HEK293 (cell line): ENCODE measurements around the gene BCL2.
A peak's percentile ranks its signal among the peaks of the same experiment; 100 is the strongest.

Experiments used
- CTCF ChIA-PET: fragments of 350-600 bp; formaldehyde crosslinking; extraction: SDS; loops from one replicate; lab custom pipeline; 2021; ENCODE audit warnings: antibody characterized with exemption; lab: Yijun Ruan, JAX
- POLR2A ChIA-PET: fragments of 300-600 bp; formaldehyde crosslinking; extraction: SDS; loops from one replicate; lab custom pipeline; 2020; ENCODE audit warnings: antibody characterized with exemption, inconsistent platforms; lab: Yijun Ruan, JAX
- H3K27ac ChIP-seq: fragments of 200-500 bp; sonication (Bioruptor generic); 2 replicates; pipeline ENCODE4 v1.5.1; 2014; ENCODE audit warnings: low read depth, low read length, control low read depth, inconsistent platforms; ENCODE audit errors: extremely low read depth
- H3K36me3 ChIP-seq, 2 experiments: fragments of 200-500 bp in 1 of 2; sonication (Bioruptor generic) in 1 of 2; 1 replicate in 1 of 2; 2 replicates in 1 of 2; pipeline ENCODE4 v1.5.1; 2014 to 2017; ENCODE audit warnings: inconsistent platforms in 2 of 2, low read length in 2 of 2; ENCODE audit not compliant: control insufficient read depth in 2 of 2, insufficient read depth in 1 of 2
- H3K4me1 ChIP-seq: fragments of 200-500 bp; sonication (Bioruptor generic); 2 replicates; pipeline ENCODE4 v1.5.1; 2014; ENCODE audit warnings: mild to moderate bottlenecking, low read length, inconsistent platforms; ENCODE audit not compliant: control insufficient read depth, insufficient read depth
- H3K4me3 ChIP-seq: 2 replicates; pipeline ENCODE4 v1.5.1; 2011; ENCODE audit warnings: low read depth, mild to moderate bottlenecking, control low read depth, low read length, moderate library complexity
- H3K9me3 ChIP-seq: fragments of 200-500 bp; sonication (Bioruptor generic); 2 replicates; pipeline ENCODE4 v1.5.1; 2014; ENCODE audit warnings: low read depth, low read length, inconsistent platforms; ENCODE audit not compliant: control insufficient read depth, insufficient read depth
- SCRT2 ChIP-seq: fragments of 450-650 bp; formaldehyde crosslinking; IDR thresholded peaks from 2 replicates; pipeline ENCODE4 v1.5.1; 2016; ENCODE audit warnings: missing biosample characterization, missing genetic modification characterization
- ZNF211 ChIP-seq: fragments of 450-650 bp; formaldehyde crosslinking; IDR thresholded peaks from 2 replicates; pipeline ENCODE4 v1.5.1; 2016; ENCODE audit warnings: low read depth, missing biosample characterization, missing genetic modification characterization
- ZNF214 ChIP-seq: fragments of 450-650 bp; formaldehyde crosslinking; IDR thresholded peaks from 2 replicates; pipeline ENCODE4 v1.5.1; 2017; ENCODE audit warnings: missing biosample characterization, mild to moderate bottlenecking, missing genetic modification characterization, borderline replicate concordance
- ZNF350 ChIP-seq: fragments of 450-650 bp; formaldehyde crosslinking; IDR thresholded peaks from 2 replicates; pipeline ENCODE4 v1.5.0; 2017; ENCODE audit warnings: missing biosample characterization, mild to moderate bottlenecking, missing genetic modification characterization
- ZNF433 ChIP-seq: fragments of 450-650 bp; formaldehyde crosslinking; IDR thresholded peaks from 2 replicates; pipeline ENCODE4 v1.5.1; 2016; ENCODE audit warnings: missing biosample characterization, missing genetic modification characterization, low read depth
- ZNF560 ChIP-seq: fragments of 450-650 bp; formaldehyde crosslinking; IDR thresholded peaks from 2 replicates; pipeline ENCODE4 v1.5.1; 2017; ENCODE audit warnings: missing biosample characterization, missing genetic modification characterization, borderline replicate concordance
- TF ChIP-seq, protein P1 (sequence below): fragments of 450-650 bp; formaldehyde crosslinking; IDR thresholded peaks from 2 replicates; pipeline ENCODE4 v1.5.1; 2016; ENCODE audit warnings: missing biosample characterization, missing genetic modification characterization
- TF ChIP-seq, protein P2 (sequence below): fragments of 450-650 bp; formaldehyde crosslinking; IDR thresholded peaks from 2 replicates; pipeline ENCODE4 v1.5.1; 2017; ENCODE audit warnings: missing biosample characterization, missing genetic modification characterization
- TF ChIP-seq, protein P3 (sequence below): fragments of 450-650 bp; formaldehyde crosslinking; IDR thresholded peaks from 2 replicates; pipeline ENCODE4 v1.5.1; 2016; ENCODE audit warnings: missing biosample characterization, missing genetic modification characterization
- TF ChIP-seq, protein P4 (sequence below): fragments of 450-650 bp; formaldehyde crosslinking; IDR thresholded peaks from 2 replicates; pipeline ENCODE4 v1.5.1; 2017; ENCODE audit warnings: missing biosample characterization, missing genetic modification characterization
- TF ChIP-seq, protein P5 (sequence below): fragments of 450-650 bp; formaldehyde crosslinking; IDR thresholded peaks from 2 replicates; pipeline ENCODE4 v1.5.1; 2017; ENCODE audit warnings: missing biosample characterization, mild to moderate bottlenecking, missing genetic modification characterization, moderate library complexity

Gene BCL2

DNA sequence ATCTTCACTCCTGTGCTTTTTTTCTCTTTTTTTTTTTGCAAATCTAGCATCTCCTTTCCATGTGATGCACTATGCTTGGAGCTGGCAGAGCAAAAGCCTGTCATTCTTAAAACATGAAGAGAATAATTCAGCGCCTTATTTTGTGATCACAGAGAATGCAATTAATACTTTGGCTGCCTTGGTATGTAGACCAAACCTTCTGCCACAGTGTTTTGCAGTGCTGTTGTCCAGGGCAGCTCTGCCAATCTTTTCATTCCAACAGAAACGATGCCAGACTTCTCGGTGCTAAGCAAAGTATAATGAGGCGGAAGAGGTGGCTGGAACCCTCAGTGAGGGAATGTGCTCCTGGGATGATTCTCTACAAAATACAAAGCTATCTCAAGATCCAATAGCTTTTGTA, 25.6 kb downstream of the BCL2 start (continued):
- TF ChIP-seq, protein P1, sequence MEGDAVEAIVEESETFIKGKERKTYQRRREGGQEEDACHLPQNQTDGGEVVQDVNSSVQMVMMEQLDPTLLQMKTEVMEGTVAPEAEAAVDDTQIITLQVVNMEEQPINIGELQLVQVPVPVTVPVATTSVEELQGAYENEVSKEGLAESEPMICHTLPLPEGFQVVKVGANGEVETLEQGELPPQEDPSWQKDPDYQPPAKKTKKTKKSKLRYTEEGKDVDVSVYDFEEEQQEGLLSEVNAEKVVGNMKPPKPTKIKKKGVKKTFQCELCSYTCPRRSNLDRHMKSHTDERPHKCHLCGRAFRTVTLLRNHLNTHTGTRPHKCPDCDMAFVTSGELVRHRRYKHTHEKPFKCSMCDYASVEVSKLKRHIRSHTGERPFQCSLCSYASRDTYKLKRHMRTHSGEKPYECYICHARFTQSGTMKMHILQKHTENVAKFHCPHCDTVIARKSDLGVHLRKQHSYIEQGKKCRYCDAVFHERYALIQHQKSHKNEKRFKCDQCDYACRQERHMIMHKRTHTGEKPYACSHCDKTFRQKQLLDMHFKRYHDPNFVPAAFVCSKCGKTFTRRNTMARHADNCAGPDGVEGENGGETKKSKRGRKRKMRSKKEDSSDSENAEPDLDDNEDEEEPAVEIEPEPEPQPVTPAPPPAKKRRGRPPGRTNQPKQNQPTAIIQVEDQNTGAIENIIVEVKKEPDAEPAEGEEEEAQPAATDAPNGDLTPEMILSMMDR (tag by site-specific recombination), result no peak
- no peak for TF ChIP-seq ZNF560 (tag by site-specific recombination)
- TF ChIP-seq, protein P2, sequence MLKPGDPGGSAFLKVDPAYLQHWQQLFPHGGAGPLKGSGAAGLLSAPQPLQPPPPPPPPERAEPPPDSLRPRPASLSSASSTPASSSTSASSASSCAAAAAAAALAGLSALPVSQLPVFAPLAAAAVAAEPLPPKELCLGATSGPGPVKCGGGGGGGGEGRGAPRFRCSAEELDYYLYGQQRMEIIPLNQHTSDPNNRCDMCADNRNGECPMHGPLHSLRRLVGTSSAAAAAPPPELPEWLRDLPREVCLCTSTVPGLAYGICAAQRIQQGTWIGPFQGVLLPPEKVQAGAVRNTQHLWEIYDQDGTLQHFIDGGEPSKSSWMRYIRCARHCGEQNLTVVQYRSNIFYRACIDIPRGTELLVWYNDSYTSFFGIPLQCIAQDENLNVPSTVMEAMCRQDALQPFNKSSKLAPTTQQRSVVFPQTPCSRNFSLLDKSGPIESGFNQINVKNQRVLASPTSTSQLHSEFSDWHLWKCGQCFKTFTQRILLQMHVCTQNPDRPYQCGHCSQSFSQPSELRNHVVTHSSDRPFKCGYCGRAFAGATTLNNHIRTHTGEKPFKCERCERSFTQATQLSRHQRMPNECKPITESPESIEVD (tag by site-specific recombination), result no peak
- TF ChIP-seq, all 188 proteins: peak for 0

DNA sequence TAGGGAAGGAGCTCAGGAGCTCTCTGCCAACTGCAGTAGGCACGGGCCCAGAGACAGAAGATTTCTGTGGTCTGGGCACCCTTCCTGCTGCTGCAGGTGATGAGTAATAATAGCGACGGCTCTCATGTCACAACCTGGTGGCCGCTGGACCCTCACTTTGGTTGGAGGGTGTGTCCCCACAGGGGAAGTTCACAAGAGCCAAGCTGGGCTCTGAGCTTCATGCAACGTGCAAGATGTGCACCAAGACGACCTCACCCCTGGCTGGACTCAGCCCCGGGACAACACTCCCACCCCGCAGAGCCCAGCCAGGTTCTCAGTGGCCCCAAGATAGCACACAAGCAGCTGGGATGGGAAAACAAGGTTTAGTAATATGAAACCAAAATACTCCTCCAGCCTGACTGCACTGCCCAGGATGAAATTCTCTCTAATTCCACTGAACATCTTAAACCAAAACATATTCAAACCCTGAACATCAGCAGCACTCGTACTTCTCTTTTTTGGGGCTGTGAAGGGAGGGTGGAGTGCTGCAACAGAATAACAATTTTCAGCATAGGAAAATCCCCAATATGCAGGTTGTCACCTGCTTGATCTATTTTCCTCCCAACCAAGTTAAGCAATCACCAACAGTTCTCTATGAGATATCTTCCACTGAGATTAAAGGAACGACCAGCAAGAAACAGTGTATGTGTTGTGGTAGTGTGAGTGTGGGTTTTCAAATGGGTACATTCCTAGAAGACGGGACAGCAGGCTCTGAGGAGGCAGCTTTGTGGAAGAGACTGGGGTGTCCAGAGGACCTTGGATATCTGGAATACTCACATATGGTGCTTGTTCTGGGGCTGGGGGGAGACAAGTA, 26.5 kb downstream of the BCL2 start:
- no peak overlapping the region for H3K4me3 ChIP-seq
- H3K36me3 ChIP-seq, result no peaks in the 10 kb centered on the region
- TF ChIP-seq, protein P3, sequence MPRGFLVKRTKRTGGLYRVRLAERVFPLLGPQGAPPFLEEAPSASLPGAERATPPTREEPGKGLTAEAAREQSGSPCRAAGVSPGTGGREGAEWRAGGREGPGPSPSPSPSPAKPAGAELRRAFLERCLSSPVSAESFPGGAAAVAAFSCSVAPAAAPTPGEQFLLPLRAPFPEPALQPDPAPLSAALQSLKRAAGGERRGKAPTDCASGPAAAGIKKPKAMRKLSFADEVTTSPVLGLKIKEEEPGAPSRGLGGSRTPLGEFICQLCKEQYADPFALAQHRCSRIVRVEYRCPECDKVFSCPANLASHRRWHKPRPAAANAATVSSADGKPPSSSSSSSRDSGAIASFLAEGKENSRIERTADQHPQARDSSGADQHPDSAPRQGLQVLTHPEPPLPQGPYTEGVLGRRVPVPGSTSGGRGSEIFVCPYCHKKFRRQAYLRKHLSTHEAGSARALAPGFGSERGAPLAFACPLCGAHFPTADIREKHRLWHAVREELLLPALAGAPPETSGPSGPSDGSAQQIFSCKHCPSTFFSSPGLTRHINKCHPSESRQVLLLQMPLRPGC (tag by site-specific recombination), result no peak
- TF ChIP-seq, protein P4, sequence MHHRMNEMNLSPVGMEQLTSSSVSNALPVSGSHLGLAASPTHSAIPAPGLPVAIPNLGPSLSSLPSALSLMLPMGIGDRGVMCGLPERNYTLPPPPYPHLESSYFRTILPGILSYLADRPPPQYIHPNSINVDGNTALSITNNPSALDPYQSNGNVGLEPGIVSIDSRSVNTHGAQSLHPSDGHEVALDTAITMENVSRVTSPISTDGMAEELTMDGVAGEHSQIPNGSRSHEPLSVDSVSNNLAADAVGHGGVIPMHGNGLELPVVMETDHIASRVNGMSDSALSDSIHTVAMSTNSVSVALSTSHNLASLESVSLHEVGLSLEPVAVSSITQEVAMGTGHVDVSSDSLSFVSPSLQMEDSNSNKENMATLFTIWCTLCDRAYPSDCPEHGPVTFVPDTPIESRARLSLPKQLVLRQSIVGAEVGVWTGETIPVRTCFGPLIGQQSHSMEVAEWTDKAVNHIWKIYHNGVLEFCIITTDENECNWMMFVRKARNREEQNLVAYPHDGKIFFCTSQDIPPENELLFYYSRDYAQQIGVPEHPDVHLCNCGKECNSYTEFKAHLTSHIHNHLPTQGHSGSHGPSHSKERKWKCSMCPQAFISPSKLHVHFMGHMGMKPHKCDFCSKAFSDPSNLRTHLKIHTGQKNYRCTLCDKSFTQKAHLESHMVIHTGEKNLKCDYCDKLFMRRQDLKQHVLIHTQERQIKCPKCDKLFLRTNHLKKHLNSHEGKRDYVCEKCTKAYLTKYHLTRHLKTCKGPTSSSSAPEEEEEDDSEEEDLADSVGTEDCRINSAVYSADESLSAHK (tag by site-specific recombination), result no peak
- TF ChIP-seq, protein P5, sequence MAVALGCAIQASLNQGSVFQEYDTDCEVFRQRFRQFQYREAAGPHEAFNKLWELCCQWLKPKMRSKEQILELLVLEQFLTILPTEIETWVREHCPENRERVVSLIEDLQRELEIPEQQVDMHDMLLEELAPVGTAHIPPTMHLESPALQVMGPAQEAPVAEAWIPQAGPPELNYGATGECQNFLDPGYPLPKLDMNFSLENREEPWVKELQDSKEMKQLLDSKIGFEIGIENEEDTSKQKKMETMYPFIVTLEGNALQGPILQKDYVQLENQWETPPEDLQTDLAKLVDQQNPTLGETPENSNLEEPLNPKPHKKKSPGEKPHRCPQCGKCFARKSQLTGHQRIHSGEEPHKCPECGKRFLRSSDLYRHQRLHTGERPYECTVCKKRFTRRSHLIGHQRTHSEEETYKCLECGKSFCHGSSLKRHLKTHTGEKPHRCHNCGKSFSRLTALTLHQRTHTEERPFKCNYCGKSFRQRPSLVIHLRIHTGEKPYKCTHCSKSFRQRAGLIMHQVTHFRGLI (tag by site-specific recombination), result peak; percentile 48; the same call in 1 of the 2 replicates
- ChIA-PET POLR2A (no interaction called here), CTCF (interaction anchor here (0.6 to 1.0 kb wide), 2 partner anchors 138 to 267 kb away, joined by 4 read pairs; no protein-coding TSS in a partner anchor)
- no peaks in the 10 kb centered on the region; the same call in 1 of the 2 replicates for H3K4me1 ChIP-seq
- no peaks in the 10 kb centered on the region for H3K9me3 ChIP-seq
- H3K27ac ChIP-seq, result no peak overlapping the region

DNA sequence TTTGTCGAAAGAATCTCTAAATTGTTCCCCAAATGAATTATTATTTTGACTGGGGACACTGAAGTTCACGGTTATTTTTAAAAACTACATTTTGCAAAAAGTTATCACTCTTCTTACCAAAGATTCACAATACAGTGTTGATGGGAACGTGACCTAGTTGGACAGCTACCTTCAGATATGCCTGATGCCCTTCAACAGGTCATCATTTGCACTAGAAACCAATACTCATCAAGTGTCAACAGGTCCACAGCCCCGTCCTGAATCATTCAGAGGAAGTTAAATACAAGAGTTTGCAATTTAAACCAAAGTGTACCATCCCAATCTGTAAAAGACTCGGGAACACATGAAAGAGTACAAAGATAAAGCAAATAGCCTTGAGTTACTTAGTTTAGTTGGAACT, 28.3 kb downstream of the BCL2 start:
- ChIA-PET CTCF (no interaction called here), POLR2A (no interaction called here)
- Histone ChIP-seq H3K27ac (no peak overlapping the region), H3K36me3 (no peaks in the 10 kb centered on the region), H3K4me1 (no peaks in the 10 kb centered on the region; the same call in 1 of the 2 replicates), H3K9me3 (no peaks in the 10 kb centered on the region), H3K4me3 (no peak overlapping the region)
- TF ChIP-seq ZNF433 (tag by site-specific recombination) (no peak), ZNF211 (no peak), ZNF350 (tag by site-specific recombination) (no peak), ZNF214 (tag by site-specific recombination) (no peak), SCRT2 (tag by site-specific recombination) (0 out of 2 replicates have a peak, but pooled peaks have one; percentile 22)
